Activated naive CD8-positive, alpha-beta T cell treated with anti-CD3 and anti-CD28 coated beads, Interleukin-2, amount 10 ng/mL, durations not matched to agents 7 days and 5 days (primary cell): ENCODE measurements around the gene HSD3B7. TPM values are rescaled to one million over a fixed set of nuclear protein-coding genes. Genes with fewer than 3 reads are reported as not detected.

ENCODE experiments used
- ATAC-seq: fragments of 150-1000 bp; cut with Tn5 transposase; one replicate; pipeline ENCODE4 v1.10.0; 2021; ENCODE audit warnings: low read depth, moderate library complexity
- POLR2A ChIA-PET: fragments of 350-600 bp; sonication (Branson Sonifier 250); formaldehyde crosslinking; loops from one replicate; lab custom pipeline; 2021; ENCODE audit warnings: antibody characterized with exemption; lab: Charles Lee
- DNase-seq: peaks from one replicate; pipeline ENCODE4 v3.0.0; 2021
- H3K27ac Mint-ChIP-seq: one replicate; pipeline ENCODE4 v1.8.0; 2022; ENCODE audit warnings: mild to moderate bottlenecking, mixed read lengths
- H3K27me3 Mint-ChIP-seq: one replicate; pipeline ENCODE4 v1.8.0; 2022; ENCODE audit warnings: mild to moderate bottlenecking, moderate library complexity, mixed read lengths
- H3K36me3 Mint-ChIP-seq: one replicate; pipeline ENCODE4 v1.8.0; 2021; ENCODE audit warnings: mild to moderate bottlenecking, mixed read lengths
- H3K4me1 Mint-ChIP-seq: one replicate; pipeline ENCODE4 v1.8.0; 2021; ENCODE audit warnings: mixed read lengths
- H3K4me3 Mint-ChIP-seq: one replicate; pipeline ENCODE4 v1.8.0; 2022; ENCODE audit warnings: mild to moderate bottlenecking, moderate library complexity, mixed read lengths
- H3K9me3 Mint-ChIP-seq: one replicate; pipeline ENCODE4 v1.8.0; 2021; ENCODE audit warnings: mixed read lengths
- total RNA-seq, 2 experiments: library from RNA; stranded (reverse); gene quantifications; one replicate each; pipeline ENCODE4 v1.2.3, GENCODE V29; 2021

HSD3B7 gene
- total RNA-seq, 2 experiments from 2014 or later: 8.5 to 10.9 TPM

DNA sequence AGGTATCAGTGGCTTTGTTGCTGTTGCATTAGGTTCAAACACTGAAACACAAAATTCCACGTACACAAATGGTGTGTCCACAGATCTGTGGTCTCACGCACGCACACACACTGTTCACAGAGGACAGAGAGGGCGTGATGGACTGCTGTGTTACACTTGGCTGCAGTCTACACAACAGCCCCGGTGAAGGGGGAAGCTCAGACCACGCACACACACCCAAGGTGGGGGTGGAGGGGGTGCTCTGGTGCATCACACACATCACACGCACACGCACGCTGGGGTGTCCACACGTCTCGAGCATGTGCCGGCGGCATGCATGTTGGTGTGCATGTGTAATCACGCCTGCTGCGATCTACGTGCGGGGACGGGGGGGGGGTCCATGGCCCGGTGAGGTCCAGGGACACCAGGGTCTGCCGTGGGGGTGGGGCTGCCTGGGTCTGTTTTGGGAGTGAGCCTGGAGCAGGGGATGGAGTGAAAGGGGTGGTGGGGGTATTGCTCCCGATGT is 7.3 kb downstream of the HSD3B7 start:
- DNase-seq (no peak), ATAC-seq (no peak)
- H3K27ac Mint-ChIP-seq: no peak overlapping the region
- H3K4me3 Mint-ChIP-seq: no peak overlapping the region
- H3K4me1 Mint-ChIP-seq: peaks cover 12% of the 10 kb centered on the region
- H3K36me3 Mint-ChIP-seq: no peaks in the 10 kb centered on the region
- no peaks in the 10 kb centered on the region for H3K9me3 Mint-ChIP-seq
- no peaks in the 10 kb centered on the region for H3K27me3 Mint-ChIP-seq
- POLR2A ChIA-PET: no interaction called here

DNA sequence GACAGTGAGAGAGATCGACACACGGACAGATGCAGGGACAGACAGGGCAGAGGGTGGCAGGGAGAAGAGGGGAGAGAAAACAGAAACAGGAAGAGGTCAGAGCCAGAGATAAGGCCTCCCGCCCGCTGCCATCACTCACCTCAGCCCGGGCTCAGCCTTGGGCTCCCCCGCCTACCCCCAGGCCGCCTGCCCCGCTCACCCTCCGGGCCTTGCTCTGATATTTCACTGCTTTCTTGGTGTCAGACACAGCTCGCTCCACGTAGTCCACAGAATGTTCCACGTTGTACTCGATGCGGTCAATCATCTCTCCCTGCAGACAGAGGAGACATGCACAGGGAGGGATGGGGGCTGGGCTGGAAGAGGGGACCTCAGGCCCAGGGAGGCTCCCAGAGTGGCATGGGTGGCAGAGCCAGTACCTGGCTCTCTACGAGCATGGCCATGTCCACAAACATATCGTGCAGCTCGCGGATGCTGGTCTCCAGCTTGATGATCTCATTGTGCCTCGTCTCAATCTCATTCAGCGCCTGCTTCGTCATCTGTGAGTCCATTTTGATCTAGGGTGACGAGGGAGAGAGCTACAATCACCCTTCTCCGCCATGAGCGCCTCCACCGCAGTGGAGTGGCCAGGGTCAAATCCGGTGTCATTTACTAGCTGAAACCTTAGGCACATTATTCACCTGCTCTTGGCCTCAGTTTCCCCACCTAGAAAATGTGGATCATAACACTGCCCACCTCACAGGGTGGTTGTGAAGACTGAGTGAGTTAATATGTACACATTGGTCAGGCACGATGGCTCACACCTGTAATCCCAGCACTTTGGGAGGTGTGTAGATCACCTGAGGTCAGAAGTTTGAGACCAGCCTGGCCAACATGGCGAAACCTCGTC is 8.2 kb downstream of the HSD3B7 start:
- peaks cover 12% of the 10 kb centered on the region for H3K4me1 Mint-ChIP-seq
- DNase-seq: no peak
- no peaks in the 10 kb centered on the region for H3K9me3 Mint-ChIP-seq
- no peak for ATAC-seq
- H3K27ac Mint-ChIP-seq: no peak overlapping the region
- no peaks in the 10 kb centered on the region for H3K36me3 Mint-ChIP-seq
- H3K4me3 Mint-ChIP-seq: no peak overlapping the region
- peaks cover 2% of the 10 kb centered on the region for H3K27me3 Mint-ChIP-seq
- POLR2A ChIA-PET: interaction anchor here (0.5 kb wide), 1 partner anchor 384 kb away, joined by 4 read pairs; no protein-coding TSS in a partner anchor

DNA sequence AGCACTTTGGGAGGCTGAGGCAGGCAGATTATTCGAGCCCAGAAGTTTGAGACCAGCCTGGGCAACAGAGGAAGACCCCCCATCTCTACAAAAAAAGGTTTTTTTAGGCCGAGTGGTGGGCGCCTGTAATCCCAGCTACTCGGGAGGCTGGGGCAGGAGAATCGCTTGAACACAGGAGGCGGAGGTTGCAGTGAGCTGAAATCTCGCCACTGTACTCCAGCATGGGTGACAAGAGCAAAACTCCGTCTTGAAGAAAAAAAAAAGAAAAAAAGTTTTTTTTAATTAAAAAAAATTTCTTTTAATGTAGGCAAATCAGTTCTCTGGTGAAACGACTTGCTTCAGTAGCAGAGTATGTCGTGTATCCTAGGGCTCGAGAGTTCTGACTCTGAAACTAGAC is 10.9 kb downstream of the HSD3B7 start:
- no peaks in the 10 kb centered on the region for H3K36me3 Mint-ChIP-seq
- peaks cover 5% of the 10 kb centered on the region for H3K27me3 Mint-ChIP-seq
- H3K9me3 Mint-ChIP-seq: no peaks in the 10 kb centered on the region
- H3K4me3 Mint-ChIP-seq: peak overlapping the region; percentile 98
- H3K27ac Mint-ChIP-seq: peak overlapping the region; percentile 95
- DNase-seq (no peak), ATAC-seq (no peak)
- POLR2A ChIA-PET: interaction anchor here (0.6 to 3.1 kb wide), 8 partner anchors 11 to 184 kb away, joined by 3 to 19 read pairs (median 4); partner anchors contain the start of genes FUS, HSD3B7, ZNF646 and ZNF668
- H3K4me1 Mint-ChIP-seq: peaks cover 12% of the 10 kb centered on the region

DNA sequence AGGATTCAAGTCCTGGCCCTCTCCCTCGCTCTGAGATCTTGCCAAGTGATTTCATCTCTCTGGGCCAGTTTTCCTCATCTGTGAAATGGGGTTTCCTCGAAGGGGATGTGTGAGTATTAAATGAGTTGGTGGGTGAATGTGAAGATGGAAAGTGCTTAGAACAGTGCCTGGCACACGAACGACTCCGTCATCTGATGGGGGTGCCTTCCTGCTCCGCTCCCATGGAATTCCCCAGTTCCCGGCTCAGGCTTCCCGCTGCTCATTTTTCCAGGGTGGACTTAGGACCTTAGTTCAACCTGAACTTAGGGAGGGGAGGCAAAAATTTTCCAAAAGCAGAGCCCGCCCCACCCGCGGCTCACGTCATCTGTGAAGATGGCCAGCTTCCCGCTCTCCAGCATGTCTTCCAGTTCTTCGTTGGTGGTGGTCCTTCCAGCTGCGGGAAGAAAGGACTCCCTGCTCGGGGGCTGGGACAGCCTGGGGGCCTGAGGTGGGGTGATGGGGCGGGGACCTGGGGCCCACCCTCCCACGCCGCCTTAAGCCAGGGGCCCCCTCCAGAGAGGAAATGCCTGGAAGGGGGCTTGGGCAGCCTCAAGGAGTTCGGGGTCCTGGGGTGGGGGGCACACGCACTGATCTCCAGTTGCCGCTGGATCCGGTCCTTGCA is 11.4 kb downstream of the HSD3B7 start:
- peaks cover 5% of the 10 kb centered on the region for H3K27me3 Mint-ChIP-seq
- H3K36me3 Mint-ChIP-seq: no peaks in the 10 kb centered on the region
- ATAC-seq (no peak), DNase-seq (no peak)
- H3K4me1 Mint-ChIP-seq: peaks cover 12% of the 10 kb centered on the region
- peak overlapping the region; percentile 98 for H3K4me3 Mint-ChIP-seq
- peak overlapping the region; percentile 95 for H3K27ac Mint-ChIP-seq
- no peaks in the 10 kb centered on the region for H3K9me3 Mint-ChIP-seq
- POLR2A ChIA-PET: interaction anchor here (0.5 to 3.1 kb wide), 12 partner anchors 11 to 873 kb away, joined by 3 to 19 read pairs (median 3); partner anchors contain the start of genes FUS, HSD3B7, VKORC1 and ZNF646

DNA sequence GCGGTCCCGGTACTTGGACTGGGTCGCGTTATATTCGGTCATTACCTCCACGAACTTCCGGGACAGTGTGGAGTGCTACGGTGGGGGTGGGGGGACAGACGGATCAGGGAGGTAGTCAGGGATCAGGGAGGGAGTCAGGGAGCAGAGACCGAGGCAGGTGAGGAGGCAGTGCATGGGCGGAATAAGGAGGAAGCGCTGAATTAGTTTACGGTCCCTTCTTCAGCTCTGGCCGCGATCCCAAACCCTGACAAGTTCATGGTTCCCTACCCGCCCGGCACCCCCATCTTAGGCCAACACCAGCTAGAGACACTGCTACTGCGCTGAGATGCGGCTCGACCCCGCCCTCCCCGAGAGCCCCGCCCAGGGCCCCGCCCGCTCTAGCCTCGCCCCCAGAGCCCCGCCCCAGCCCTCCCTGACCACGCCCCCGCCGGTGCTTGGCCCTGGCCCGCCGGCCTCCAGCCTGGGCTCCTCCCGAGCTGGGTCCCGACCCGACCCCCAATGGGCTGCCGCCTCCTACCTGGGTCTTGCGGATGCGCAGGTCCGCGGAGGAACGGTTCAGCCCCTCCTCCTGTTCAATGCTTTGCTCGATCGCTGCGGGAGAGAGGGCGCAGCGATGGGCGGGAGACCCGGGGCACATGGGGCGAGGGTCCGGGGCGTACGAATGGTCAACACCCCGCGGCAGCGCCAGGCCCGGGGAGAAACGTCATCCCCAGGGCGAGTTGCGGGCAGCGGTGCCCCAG is 12.1 kb downstream of the HSD3B7 start:
- peak; percentile 86 for DNase-seq
- peak overlapping the region; percentile 98 for H3K4me3 Mint-ChIP-seq
- no peaks in the 10 kb centered on the region for H3K9me3 Mint-ChIP-seq
- peak overlapping the region; percentile 95 for H3K27ac Mint-ChIP-seq
- POLR2A ChIA-PET: interaction anchor here (0.5 to 3.1 kb wide), 13 partner anchors 10 to 872 kb away, joined by 3 to 19 read pairs (median 3); partner anchors contain the start of genes ARMC5, FUS, HSD3B7 and VKORC1
- peaks cover 5% of the 10 kb centered on the region for H3K27me3 Mint-ChIP-seq
- H3K4me1 Mint-ChIP-seq: peaks cover 12% of the 10 kb centered on the region
- peak; percentile 97 for ATAC-seq
- H3K36me3 Mint-ChIP-seq: no peaks in the 10 kb centered on the region

DNA sequence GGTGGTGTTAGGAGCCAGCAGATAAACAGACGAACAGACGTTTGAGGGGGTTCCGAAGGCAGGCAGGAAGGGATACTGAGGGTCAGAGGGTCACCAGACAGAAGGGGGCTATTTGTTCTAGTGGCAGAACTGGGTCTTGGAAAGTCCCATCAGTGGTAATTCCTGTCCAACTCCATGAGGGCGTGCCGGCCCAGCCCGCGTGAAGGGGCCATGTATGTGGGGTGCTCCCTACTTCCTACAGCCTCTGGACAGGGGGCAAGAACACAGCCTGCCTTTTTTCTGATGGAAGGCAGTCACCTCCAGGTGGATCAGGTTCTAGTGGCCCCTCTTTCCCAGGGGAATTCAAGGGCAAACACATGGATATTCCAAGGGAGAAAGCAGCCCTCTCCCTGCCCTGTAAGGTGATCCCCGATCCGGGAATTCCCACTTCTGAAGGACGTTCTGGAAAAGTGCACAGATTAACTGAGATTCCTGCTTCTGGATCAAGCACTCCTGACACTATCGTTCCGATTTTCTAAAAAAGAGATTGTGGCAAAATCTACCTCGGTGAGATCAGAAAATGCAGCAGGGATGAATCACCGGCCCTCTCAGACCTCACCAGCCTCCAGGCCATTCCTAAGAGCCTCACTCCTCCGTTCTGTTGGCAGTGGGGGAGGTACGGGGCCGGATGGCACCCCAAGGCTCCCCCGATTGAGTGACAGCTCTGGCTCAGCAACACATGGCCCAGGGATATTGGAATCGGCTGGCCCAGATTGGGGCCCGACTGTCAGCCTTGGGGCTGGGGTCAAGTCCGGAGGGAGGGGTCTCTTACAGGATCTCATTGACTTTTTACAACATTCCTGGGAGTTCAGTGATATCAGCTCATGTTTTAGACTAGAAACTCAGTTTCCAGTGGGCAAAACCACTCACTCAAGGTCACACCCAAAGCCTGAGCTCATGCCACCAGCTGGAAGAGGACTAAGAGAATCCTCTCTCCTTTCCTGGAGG is 13.0 kb downstream of the HSD3B7 start:
- no peak for ATAC-seq
- peak overlapping the region; percentile 98 for H3K4me3 Mint-ChIP-seq
- H3K27me3 Mint-ChIP-seq: peaks cover 5% of the 10 kb centered on the region
- POLR2A ChIA-PET: interaction anchor here (0.7 to 3.1 kb wide), 11 partner anchors 13 to 715 kb away, joined by 3 to 19 read pairs (median 3); partner anchors contain the start of genes ARMC5, FUS, HSD3B7 and VKORC1
- no peak for DNase-seq
- H3K9me3 Mint-ChIP-seq: no peaks in the 10 kb centered on the region
- H3K27ac Mint-ChIP-seq: no peak overlapping the region
- H3K4me1 Mint-ChIP-seq: peaks cover 10% of the 10 kb centered on the region
- H3K36me3 Mint-ChIP-seq: no peaks in the 10 kb centered on the region

DNA sequence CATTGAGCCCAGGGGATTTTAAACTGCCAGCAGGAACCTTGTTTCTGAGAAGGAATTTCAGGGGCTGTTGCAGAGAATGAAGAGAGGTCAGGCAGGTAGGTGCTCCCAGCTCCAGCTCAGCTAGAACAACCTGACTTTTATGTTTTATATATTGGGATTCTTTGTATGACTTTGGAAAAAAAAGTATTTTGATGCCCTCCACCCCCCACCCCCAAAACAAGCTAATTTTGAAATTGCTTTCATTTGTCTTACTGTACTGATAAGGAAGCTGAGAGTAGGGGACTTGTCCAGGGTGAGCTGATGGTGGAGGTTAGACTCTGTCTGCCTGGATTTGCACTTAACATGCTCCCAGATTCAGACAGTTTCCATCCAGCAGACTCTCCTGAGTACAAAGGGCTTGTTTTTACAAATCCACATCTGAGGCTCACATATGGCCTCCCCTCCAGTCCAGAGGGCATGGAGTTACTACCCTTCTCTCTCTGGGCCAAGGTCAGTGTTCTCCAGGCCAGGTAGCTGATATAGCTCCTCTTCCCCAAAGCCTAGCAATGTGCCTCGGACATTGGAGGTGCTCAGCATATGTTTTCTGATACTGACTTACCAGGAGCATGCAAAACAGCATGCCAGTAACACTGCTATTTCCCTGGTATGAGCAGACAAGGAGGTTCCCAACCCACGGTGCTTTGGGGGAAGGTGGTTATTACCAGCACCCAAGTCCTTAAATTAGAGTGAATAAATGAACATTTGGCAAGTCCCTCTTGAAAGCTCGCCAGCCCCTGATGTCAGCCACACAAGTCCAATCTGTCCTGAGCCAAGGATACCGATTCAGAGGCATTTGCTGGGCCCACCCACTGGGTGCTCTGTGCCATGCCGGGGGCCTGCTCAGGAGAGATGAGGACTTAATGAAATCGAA is 14.1 kb downstream of the HSD3B7 start:
- Mint-ChIP-seq H3K27ac (no peak overlapping the region), H3K27me3 (peaks cover 5% of the 10 kb centered on the region), H3K4me3 (no peak overlapping the region), H3K9me3 (no peaks in the 10 kb centered on the region), H3K4me1 (peaks cover 9% of the 10 kb centered on the region), H3K36me3 (no peaks in the 10 kb centered on the region)
- ATAC-seq (no peak), DNase-seq (no peak)
- POLR2A ChIA-PET: interaction anchor here (0.7 to 1.3 kb wide), 2 partner anchors 31 to 75 kb away, joined by 3 read pairs; partner anchors contain the start of genes ZNF646 and ZNF668

DNA sequence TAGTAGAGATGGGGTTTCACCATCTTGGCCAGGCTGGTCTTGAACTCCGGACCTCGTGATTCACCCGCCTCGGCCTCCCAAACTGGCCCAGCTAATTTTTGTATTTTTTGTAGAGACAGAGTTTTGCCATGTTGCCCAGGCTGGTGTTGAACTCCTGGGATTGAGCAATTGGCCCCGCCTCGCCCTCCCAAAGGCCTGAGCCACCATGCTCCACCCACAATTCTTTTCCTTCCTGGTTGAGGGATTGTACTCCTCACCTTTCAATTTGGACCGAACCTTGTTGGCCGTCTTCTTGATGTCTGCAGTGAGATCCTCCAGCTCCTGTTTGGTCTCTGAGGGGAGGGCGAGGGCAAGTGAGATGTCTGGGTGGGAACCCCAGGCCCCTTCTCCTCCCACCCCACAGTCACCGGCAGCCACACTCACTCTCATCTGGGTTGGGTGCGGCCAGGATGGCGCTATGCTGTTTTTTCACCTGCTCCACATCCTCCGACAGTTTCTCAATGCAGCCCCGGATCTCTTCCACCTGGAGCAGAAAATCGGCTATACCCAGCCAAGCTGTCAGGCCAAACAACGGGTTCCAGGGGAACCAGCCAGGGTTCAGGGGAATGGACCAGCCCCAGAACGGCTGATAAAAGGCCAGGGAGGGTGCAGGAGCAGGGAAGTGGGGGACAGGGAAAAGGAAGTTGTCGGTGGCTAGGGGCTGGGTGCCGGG is 15.8 kb downstream of the HSD3B7 start:
- peaks cover 3% of the 10 kb centered on the region for H3K4me1 Mint-ChIP-seq
- no peak overlapping the region for H3K4me3 Mint-ChIP-seq
- no peaks in the 10 kb centered on the region for H3K9me3 Mint-ChIP-seq
- no peak for DNase-seq
- POLR2A ChIA-PET: no interaction called here
- H3K36me3 Mint-ChIP-seq: no peaks in the 10 kb centered on the region
- H3K27me3 Mint-ChIP-seq: peaks cover 7% of the 10 kb centered on the region
- no peak overlapping the region for H3K27ac Mint-ChIP-seq
- ATAC-seq: no peak

DNA sequence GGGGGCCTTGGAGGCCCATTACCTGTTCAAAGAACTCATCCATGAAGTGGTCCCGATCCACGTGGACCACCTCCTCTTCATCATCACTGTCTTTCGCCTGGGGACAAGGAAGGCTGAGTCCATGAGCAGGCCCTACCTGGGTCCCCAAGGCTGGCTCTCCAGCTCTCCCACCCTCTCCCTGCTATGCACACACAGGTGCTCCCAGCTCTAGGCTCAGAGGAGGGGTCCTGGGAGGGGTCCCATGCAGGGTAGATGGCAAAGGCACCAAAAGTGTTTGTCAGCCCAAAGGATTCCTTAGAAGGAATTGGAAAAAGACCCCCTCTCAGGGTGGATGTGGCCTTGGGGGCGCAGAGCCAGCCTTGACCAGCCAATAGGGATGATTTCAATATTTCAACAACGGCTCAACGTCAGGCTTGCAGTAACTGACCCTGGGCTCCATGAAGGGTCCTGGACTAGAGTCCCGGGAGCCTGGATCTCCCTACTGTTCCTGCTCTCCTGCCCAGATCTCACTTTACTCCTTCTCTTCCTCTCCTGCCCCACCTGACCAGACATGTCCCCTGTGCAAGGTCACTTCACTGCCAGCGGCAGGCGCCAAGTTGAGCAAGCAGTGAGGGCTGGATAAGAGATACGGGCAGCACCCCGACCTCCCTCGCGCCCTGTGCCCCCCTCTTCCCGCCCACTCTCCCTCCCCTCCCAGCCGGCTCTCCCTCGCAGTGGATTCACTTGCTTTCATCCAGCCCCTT is 16.7 kb downstream of the HSD3B7 start:
- Mint-ChIP-seq H3K27ac (no peak overlapping the region), H3K36me3 (no peaks in the 10 kb centered on the region), H3K27me3 (peaks cover 11% of the 10 kb centered on the region), H3K4me1 (no peaks in the 10 kb centered on the region), H3K4me3 (no peak overlapping the region), H3K9me3 (no peaks in the 10 kb centered on the region)
- DNase-seq: no peak
- no peak for ATAC-seq
- POLR2A ChIA-PET: no interaction called here

DNA sequence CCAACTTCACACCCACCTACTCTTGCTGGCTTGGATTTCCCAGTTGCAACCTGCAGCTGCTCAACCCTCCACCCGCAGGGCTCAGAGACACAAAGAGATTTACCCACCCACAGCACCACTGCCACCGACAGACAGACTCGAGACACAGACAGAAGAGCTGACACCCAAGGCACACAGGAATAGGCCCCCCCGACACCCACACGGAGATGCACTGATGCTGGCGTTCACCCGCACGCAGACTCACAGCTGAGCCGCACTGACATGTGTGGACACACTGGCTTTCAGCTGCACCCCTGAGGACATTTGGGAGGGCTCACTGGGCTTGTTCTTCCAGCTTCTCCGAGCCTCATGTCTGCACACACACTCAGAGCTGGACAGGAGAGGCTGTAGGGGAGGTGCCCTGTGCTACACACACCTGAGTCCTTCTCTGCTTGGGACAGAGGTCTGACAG is 17.3 kb downstream of the HSD3B7 start:
- no peak overlapping the region for H3K27ac Mint-ChIP-seq
- H3K27me3 Mint-ChIP-seq: peaks cover 13% of the 10 kb centered on the region
- POLR2A ChIA-PET: no interaction called here

More for the DNA sequence above, 17.3 kb downstream of the HSD3B7 start:
- ATAC-seq: no peak
- Mint-ChIP-seq H3K9me3 (no peaks in the 10 kb centered on the region), H3K36me3 (no peaks in the 10 kb centered on the region), H3K4me1 (no peaks in the 10 kb centered on the region), H3K4me3 (no peak overlapping the region)
- no peak for DNase-seq
